SK-N-SH (cell line): ENCODE measurements around the gene CPPED1. TPM values are rescaled to one million over a fixed set of nuclear protein-coding genes. Genes with fewer than 3 reads are reported as not detected.
"Not testable (repeated sequence)": the region's sequence is repeated elsewhere in the genome, so short reads cannot be mapped to it uniquely, and the experiment has no call there.

Source experiments
- CTCF ChIA-PET: fragments of 300-600, 350-600 bp; formaldehyde crosslinking; extraction: SDS; loops from one replicate; lab custom pipeline; 2021; lab: Yijun Ruan, JAX
- POLR2A ChIA-PET: fragments of 350-600 bp; sonication (Branson Sonifier 250); formaldehyde crosslinking; extraction: SDS; loops from one replicate; lab custom pipeline; 2020; ENCODE audit warnings: antibody characterized with exemption, inconsistent platforms; lab: Yijun Ruan, JAX
- DNase-seq: peaks from one replicate; pipeline ENCODE4 v3.0.0; 2012
- H2AFZ ChIP-seq: fragments of 200-600 bp; sonication (generic); 2 replicates; pipeline ENCODE4 v1.8.1; 2016; ENCODE audit warnings: antibody characterized with exemption, mild to moderate bottlenecking, low read depth
- H3F3A ChIP-seq: fragments of 200-600 bp; sonication (generic); replicated peaks from 2 replicates; pipeline ENCODE3; 2016; ENCODE audit warnings: antibody characterized with exemption, mild to moderate bottlenecking; ENCODE audit not compliant: insufficient read depth
- H3K27ac ChIP-seq, 2 experiments: fragments of 200-500 bp in 1 of 2; fragments of 200-600 bp in 1 of 2; sonication (Bioruptor generic) in 1 of 2; sonication (generic), shearing (Covaris generic) in 1 of 2; 2 replicates each; pipeline versions ENCODE4 v1.5.1 to v1.6.1; 2014 to 2016; ENCODE audit warnings: low read depth in 2 of 2, inconsistent platforms in 1 of 2, low read length in 1 of 2, mild to moderate bottlenecking in 1 of 2, mixed read lengths in 1 of 2
- H3K27me3 ChIP-seq: fragments of 200-600 bp; sonication (generic), shearing (Covaris generic); 2 replicates; pipeline ENCODE4 v1.6.1; 2016; ENCODE audit warnings: mixed run types; ENCODE audit not compliant: insufficient read depth
- H3K36me3 ChIP-seq, 2 experiments: fragments of 200-500 bp in 1 of 2; fragments of 200-600 bp in 1 of 2; sonication (Bioruptor generic) in 1 of 2; sonication (generic) in 1 of 2; replicated peaks in 1 of 2; 2 replicates each; pipeline versions ENCODE3 to v1.5.1; 2014 to 2016; ENCODE audit warnings: low read length in 1 of 2, mild to moderate bottlenecking in 1 of 2; ENCODE audit not compliant: insufficient read depth in 2 of 2, control insufficient read depth in 1 of 2
- H3K4me1 ChIP-seq, 2 experiments: fragments of 200-500 bp in 1 of 2; fragments of 200-600 bp in 1 of 2; sonication (Bioruptor generic) in 1 of 2; sonication (generic), shearing (Covaris generic) in 1 of 2; 2 replicates each; pipeline versions ENCODE4 v1.5.1 to v1.6.1; 2014 to 2016; ENCODE audit warnings: low read depth in 1 of 2, low read length in 1 of 2, mixed run types in 1 of 2; ENCODE audit not compliant: insufficient read depth in 2 of 2, control insufficient read depth in 1 of 2
- H3K4me2 ChIP-seq: fragments of 200-600 bp; sonication (generic), shearing (Covaris generic); 2 replicates; pipeline ENCODE4 v1.6.1; 2017; ENCODE audit warnings: mixed run types
- H3K4me3 ChIP-seq, 2 experiments: fragments of 200-500 bp in 1 of 2; fragments of 200-600 bp in 1 of 2; sonication (Bioruptor generic) in 1 of 2; sonication (generic), shearing (Covaris generic) in 1 of 2; 2 replicates each; pipeline versions ENCODE4 v1.5.1 to v1.8.1; 2014 to 2016; ENCODE audit warnings: low read depth in 2 of 2, inconsistent platforms in 1 of 2, low read length in 1 of 2, mild to moderate bottlenecking in 1 of 2, mixed read lengths in 1 of 2, moderate library complexity in 1 of 2
- H3K79me2 ChIP-seq: fragments of 200-600 bp; sonication (generic); 2 replicates; pipeline ENCODE4 v1.8.1; 2017; ENCODE audit warnings: mild to moderate bottlenecking; ENCODE audit not compliant: insufficient read depth
- H3K9ac ChIP-seq: fragments of 200-600 bp; sonication (generic); 2 replicates; pipeline ENCODE4 v1.6.1; 2017; ENCODE audit warnings: mixed run types
- H3K9me2 ChIP-seq: fragments of 200-600 bp; sonication (generic); 2 replicates; pipeline ENCODE4 v1.6.1; 2017; ENCODE audit warnings: mixed run types
- H3K9me3 ChIP-seq: fragments of 200-600 bp; sonication (generic); 2 replicates; pipeline ENCODE4 v1.6.1; 2017; ENCODE audit warnings: mixed run types, mild to moderate bottlenecking, moderate library complexity
- H4K20me1 ChIP-seq: fragments of 200-600 bp; sonication (generic); 2 replicates; pipeline ENCODE4 v1.6.1; 2017; ENCODE audit warnings: mild to moderate bottlenecking, mixed run types; ENCODE audit not compliant: insufficient read depth
- CHD2 ChIP-seq: fragments of 150-350 bp; IDR thresholded peaks from 2 replicates; pipeline ENCODE4 v1.6.1; 2018; ENCODE audit warnings: low read length; ENCODE audit not compliant: partially characterized antibody
- ELF1 ChIP-seq: IDR thresholded peaks from 2 replicates; pipeline ENCODE4 v1.4.0; 2012
- EP300 ChIP-seq, 2 experiments: IDR thresholded peaks; 2 replicates each; pipeline versions ENCODE4 v1.4.0 to v1.6.1; 2012; ENCODE audit warnings: borderline replicate concordance in 1 of 2, low read depth in 1 of 2, low read length in 1 of 2
- MEF2A ChIP-seq: IDR thresholded peaks from 2 replicates; pipeline ENCODE4 v1.4.0; 2012; ENCODE audit warnings: low read depth, borderline replicate concordance
- MXI1 ChIP-seq: IDR thresholded peaks from 2 replicates; pipeline ENCODE4 v1.6.1; 2012; ENCODE audit warnings: mild to moderate bottlenecking, low read depth, low read length, improper control_type of control experiment
- NRF1 ChIP-seq: IDR thresholded peaks from 2 replicates; pipeline ENCODE4 v1.6.1; 2012; ENCODE audit warnings: low read depth, mild to moderate bottlenecking, low read length
- POLR2AphosphoS5 ChIP-seq: IDR thresholded peaks from 2 replicates; pipeline ENCODE4 v1.6.1; 2012; ENCODE audit warnings: low read depth, low read length
- RCOR1 ChIP-seq: fragments of 150-350 bp; IDR thresholded peaks from 2 replicates; pipeline ENCODE4 v1.6.1; 2017; ENCODE audit warnings: antibody characterized with exemption, low read length
- RFX5 ChIP-seq: IDR thresholded peaks from 2 replicates; pipeline ENCODE4 v1.6.1; 2012; ENCODE audit warnings: mild to moderate bottlenecking, improper control_type of control experiment, low read length
- SIN3A ChIP-seq: IDR thresholded peaks from 2 replicates; pipeline ENCODE4 v1.6.1; 2012; ENCODE audit warnings: low read depth, mild to moderate bottlenecking, low read length, moderate library complexity, borderline replicate concordance
- SMC3 ChIP-seq: IDR thresholded peaks from 2 replicates; pipeline ENCODE4 v1.6.1; 2012; ENCODE audit warnings: low read depth, low read length, improper control_type of control experiment
- WGBS: methylation state at CpG from one replicate; pipeline ENCODE4 v1.1.6; 2017; ENCODE audit warnings: low lambda C conversion rate; 5-methylcytosine and 5-hydroxymethylcytosine counted together
- polyA plus RNA-seq, 3 experiments: library from polyadenylated mRNA; depleted of rRNA; stranded (reverse); fragments of >200 nt; gene quantifications; 2 replicates each; pipeline ENCODE4 v1.2.3, GENCODE V29; 2012
- TF ChIP-seq, protein P1 (sequence below): IDR thresholded peaks from 2 replicates; pipeline ENCODE4 v1.6.1; 2012; ENCODE audit warnings: mild to moderate bottlenecking, low read depth, low read length, moderate library complexity
- TF ChIP-seq, protein P2 (sequence below): IDR thresholded peaks from 2 replicates; pipeline ENCODE4; 2012
- TF ChIP-seq, protein P3 (sequence below): fragments of 150-350 bp; IDR thresholded peaks from 2 replicates; pipeline ENCODE4 v1.6.1; 2017; ENCODE audit warnings: antibody characterized with exemption, low read length, low read depth, borderline replicate concordance
- TF ChIP-seq, protein P4 (sequence below): IDR thresholded peaks from 2 replicates; pipeline ENCODE4 v1.4.0; 2012; ENCODE audit warnings: low read depth, borderline replicate concordance
- TF ChIP-seq, protein P5 (sequence below): fragments of 200-600 bp; sonication (generic); IDR thresholded peaks from 2 replicates; pipeline ENCODE4 v1.6.1; 2017; ENCODE audit warnings: antibody characterized with exemption, mild to moderate bottlenecking, moderate library complexity

The CPPED1 gene
- polyA plus RNA-seq, 1 of the 3 experiments (the other 2 are of a cell fraction), result 11.9 TPM

DNA sequence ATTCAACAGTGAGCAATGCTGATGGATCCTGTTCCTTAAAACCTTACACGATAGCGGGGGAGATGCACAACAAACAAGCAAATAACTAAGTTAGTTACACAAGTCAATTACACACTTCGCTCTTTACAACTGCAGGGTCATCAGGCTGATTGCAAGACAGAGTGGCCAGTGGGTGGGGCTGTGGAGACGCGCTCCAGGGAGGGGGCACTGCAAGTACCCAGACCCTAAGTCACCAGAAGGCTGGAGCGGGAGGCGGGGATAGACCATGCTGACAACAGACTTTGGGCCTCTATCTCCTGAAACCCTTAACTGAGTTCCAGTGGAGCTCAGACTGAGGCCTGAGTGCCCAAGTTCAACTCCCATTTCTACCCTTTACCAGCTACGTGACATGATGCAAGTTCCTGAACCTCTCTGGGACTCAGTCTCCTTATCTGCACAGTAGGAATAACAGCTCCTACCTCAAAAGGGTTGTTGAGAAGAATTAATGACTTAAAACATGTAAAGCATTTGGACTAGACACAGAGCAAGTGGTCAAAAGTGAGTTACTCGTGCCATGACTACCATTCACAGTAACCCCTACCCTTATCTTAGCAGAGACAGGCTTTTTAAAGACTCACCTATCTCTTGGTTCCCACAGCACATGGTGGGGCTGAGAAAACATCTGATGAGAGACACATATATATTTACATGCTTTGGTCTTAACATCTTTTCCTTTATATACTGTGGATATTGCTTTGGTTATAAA lies 10.4 kb downstream of the CPPED1 start:
- TF ChIP-seq POLR2AphosphoS5 (no peak), CHD2 (no peak), NRF1 (no peak), MEF2A (no peak), EP300 (IDR thresholded peaks at IDR 0.05; ENCODE audit: borderline replicate concordance in 1 of 2, low read depth in 1 of 2, low read length in 1 of 2) (no peak), RFX5 (no peak), SIN3A (no peak), ELF1 (no peak), MXI1 (no peak), SMC3 (no peak), RCOR1 (no peak)
- TF ChIP-seq, protein P1, sequence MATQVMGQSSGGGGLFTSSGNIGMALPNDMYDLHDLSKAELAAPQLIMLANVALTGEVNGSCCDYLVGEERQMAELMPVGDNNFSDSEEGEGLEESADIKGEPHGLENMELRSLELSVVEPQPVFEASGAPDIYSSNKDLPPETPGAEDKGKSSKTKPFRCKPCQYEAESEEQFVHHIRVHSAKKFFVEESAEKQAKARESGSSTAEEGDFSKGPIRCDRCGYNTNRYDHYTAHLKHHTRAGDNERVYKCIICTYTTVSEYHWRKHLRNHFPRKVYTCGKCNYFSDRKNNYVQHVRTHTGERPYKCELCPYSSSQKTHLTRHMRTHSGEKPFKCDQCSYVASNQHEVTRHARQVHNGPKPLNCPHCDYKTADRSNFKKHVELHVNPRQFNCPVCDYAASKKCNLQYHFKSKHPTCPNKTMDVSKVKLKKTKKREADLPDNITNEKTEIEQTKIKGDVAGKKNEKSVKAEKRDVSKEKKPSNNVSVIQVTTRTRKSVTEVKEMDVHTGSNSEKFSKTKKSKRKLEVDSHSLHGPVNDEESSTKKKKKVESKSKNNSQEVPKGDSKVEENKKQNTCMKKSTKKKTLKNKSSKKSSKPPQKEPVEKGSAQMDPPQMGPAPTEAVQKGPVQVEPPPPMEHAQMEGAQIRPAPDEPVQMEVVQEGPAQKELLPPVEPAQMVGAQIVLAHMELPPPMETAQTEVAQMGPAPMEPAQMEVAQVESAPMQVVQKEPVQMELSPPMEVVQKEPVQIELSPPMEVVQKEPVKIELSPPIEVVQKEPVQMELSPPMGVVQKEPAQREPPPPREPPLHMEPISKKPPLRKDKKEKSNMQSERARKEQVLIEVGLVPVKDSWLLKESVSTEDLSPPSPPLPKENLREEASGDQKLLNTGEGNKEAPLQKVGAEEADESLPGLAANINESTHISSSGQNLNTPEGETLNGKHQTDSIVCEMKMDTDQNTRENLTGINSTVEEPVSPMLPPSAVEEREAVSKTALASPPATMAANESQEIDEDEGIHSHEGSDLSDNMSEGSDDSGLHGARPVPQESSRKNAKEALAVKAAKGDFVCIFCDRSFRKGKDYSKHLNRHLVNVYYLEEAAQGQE, result no peak
- TF ChIP-seq, protein P2, sequence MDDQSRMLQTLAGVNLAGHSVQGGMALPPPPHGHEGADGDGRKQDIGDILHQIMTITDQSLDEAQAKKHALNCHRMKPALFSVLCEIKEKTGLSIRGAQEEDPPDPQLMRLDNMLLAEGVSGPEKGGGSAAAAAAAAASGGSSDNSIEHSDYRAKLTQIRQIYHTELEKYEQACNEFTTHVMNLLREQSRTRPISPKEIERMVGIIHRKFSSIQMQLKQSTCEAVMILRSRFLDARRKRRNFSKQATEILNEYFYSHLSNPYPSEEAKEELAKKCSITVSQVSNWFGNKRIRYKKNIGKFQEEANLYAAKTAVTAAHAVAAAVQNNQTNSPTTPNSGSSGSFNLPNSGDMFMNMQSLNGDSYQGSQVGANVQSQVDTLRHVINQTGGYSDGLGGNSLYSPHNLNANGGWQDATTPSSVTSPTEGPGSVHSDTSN, result no peak
- TF ChIP-seq, protein P3, sequence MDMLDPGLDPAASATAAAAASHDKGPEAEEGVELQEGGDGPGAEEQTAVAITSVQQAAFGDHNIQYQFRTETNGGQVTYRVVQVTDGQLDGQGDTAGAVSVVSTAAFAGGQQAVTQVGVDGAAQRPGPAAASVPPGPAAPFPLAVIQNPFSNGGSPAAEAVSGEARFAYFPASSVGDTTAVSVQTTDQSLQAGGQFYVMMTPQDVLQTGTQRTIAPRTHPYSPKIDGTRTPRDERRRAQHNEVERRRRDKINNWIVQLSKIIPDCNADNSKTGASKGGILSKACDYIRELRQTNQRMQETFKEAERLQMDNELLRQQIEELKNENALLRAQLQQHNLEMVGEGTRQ, result no peak
- TF ChIP-seq, protein P4, sequence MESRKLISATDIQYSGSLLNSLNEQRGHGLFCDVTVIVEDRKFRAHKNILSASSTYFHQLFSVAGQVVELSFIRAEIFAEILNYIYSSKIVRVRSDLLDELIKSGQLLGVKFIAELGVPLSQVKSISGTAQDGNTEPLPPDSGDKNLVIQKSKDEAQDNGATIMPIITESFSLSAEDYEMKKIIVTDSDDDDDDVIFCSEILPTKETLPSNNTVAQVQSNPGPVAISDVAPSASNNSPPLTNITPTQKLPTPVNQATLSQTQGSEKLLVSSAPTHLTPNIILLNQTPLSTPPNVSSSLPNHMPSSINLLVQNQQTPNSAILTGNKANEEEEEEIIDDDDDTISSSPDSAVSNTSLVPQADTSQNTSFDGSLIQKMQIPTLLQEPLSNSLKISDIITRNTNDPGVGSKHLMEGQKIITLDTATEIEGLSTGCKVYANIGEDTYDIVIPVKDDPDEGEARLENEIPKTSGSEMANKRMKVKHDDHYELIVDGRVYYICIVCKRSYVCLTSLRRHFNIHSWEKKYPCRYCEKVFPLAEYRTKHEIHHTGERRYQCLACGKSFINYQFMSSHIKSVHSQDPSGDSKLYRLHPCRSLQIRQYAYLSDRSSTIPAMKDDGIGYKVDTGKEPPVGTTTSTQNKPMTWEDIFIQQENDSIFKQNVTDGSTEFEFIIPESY, result no peak
- TF ChIP-seq, protein P5, sequence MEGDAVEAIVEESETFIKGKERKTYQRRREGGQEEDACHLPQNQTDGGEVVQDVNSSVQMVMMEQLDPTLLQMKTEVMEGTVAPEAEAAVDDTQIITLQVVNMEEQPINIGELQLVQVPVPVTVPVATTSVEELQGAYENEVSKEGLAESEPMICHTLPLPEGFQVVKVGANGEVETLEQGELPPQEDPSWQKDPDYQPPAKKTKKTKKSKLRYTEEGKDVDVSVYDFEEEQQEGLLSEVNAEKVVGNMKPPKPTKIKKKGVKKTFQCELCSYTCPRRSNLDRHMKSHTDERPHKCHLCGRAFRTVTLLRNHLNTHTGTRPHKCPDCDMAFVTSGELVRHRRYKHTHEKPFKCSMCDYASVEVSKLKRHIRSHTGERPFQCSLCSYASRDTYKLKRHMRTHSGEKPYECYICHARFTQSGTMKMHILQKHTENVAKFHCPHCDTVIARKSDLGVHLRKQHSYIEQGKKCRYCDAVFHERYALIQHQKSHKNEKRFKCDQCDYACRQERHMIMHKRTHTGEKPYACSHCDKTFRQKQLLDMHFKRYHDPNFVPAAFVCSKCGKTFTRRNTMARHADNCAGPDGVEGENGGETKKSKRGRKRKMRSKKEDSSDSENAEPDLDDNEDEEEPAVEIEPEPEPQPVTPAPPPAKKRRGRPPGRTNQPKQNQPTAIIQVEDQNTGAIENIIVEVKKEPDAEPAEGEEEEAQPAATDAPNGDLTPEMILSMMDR, result no peak
- no peak for DNase-seq
- Histone ChIP-seq H2AFZ (no peak overlapping the region), H3K4me2 (no peak overlapping the region), H3K79me2 (peaks cover 95% of the 10 kb centered on the region), H3F3A (no peaks in the 10 kb centered on the region), H3K9ac (no peak overlapping the region), H3K27ac (peak overlapping the region in 1 of 2 experiments; percentile 23; a peak in 1 of 4 replicates), H3K4me1 (peaks cover 0 to 23% of the 10 kb centered on the region in 2 experiments; a peak in 1 of 4 replicates), H3K9me2 (no peaks in the 10 kb centered on the region), H3K27me3 (no peaks in the 10 kb centered on the region), H3K9me3 (no peaks in the 10 kb centered on the region), H3K4me3 (no peak overlapping the region), H4K20me1 (no peaks in the 10 kb centered on the region), H3K36me3 (peaks cover 0 to 14% of the 10 kb centered on the region in 2 experiments)
- WGBS, result over 99% methylated on average over 9 of the region's 9 CpGs
- CTCF ChIA-PET, result interaction anchor here (0.6 to 1.8 kb wide), 4 partner anchors 11 to 565 kb away, joined by 3 to 4 read pairs (median 4); no protein-coding TSS in a partner anchor
- POLR2A ChIA-PET, result no interaction called here

- H3K9ac ChIP-seq, H3K9me2 ChIP-seq, H3K9me3 ChIP-seq, POLR2A ChIA-PET, CTCF ChIA-PET, H3K27ac ChIP-seq, H3K4me3 ChIP-seq, H2AFZ ChIP-seq, DNase-seq, H4K20me1 ChIP-seq, H3K4me2 ChIP-seq, H3K27me3 ChIP-seq, H3F3A ChIP-seq: not testable (repeated sequence)
- Histone ChIP-seq H3K79me2 (peaks cover 95% of the 10 kb centered on the region), H3K4me1 (peaks cover 0 to 28% of the 10 kb centered on the region in 2 experiments; a peak in 1 of 4 replicates), H3K36me3 (peaks cover 0 to 11% of the 10 kb centered on the region in 2 experiments)
- 97% methylated on average over 5 of the region's 5 CpGs for WGBS
These were observed 11.2 kb downstream of the CPPED1 start for GRCh38 chr16:12792528-12792927.
